Large intestine (tissue), 3 donors: ENCODE data around the gene HSPA9. TPM values are rescaled to one million over a fixed set of nuclear protein-coding genes. Genes with fewer than 3 reads are reported as not detected.

Source experiments
- DNase-seq, 2 donors: peaks; one replicate each; pipeline versions ENCODE4 v3.0.0 to v3.0.0-alpha.2; 2013
- H3K27ac ChIP-seq: one replicate; pipeline ENCODE4 v1.5.1; 2013; ENCODE audit warnings: low read length
- H3K27me3 ChIP-seq: 2 replicates; pipeline ENCODE4 v1.6.1; 2013; ENCODE audit warnings: low read length; ENCODE audit not compliant: control insufficient read depth, insufficient read depth
- H3K36me3 ChIP-seq: 2 replicates; pipeline ENCODE4 v1.6.1; 2013; ENCODE audit warnings: low read length; ENCODE audit not compliant: control insufficient read depth, insufficient read depth
- H3K4me1 ChIP-seq: one replicate; pipeline ENCODE4 v1.6.1; 2013; ENCODE audit warnings: low read length; ENCODE audit not compliant: control insufficient read depth, insufficient read depth
- H3K4me3 ChIP-seq: one replicate; pipeline ENCODE4 v1.5.1; 2013; ENCODE audit warnings: low read length
- H3K9me3 ChIP-seq: one replicate; pipeline ENCODE4 v1.6.1; 2013; ENCODE audit warnings: mild to moderate bottlenecking, low read depth, low read length, moderate library complexity; ENCODE audit not compliant: control insufficient read depth
- WGBS: methylation state at CpG from one replicate; pipeline ENCODE4 v1.1.5; 2013; ENCODE audit warnings: low lambda C conversion rate; ENCODE audit not compliant: insufficient coverage; 5-methylcytosine and 5-hydroxymethylcytosine counted together
- polyA plus RNA-seq: library from polyadenylated mRNA; unstranded; fragments of 120-200 nt; gene quantifications from one replicate; pipeline ENCODE4 v1.2.1, GENCODE V29; 2013

The HSPA9 gene
- polyA plus RNA-seq, 1 donor = 190 TPM

DNA sequence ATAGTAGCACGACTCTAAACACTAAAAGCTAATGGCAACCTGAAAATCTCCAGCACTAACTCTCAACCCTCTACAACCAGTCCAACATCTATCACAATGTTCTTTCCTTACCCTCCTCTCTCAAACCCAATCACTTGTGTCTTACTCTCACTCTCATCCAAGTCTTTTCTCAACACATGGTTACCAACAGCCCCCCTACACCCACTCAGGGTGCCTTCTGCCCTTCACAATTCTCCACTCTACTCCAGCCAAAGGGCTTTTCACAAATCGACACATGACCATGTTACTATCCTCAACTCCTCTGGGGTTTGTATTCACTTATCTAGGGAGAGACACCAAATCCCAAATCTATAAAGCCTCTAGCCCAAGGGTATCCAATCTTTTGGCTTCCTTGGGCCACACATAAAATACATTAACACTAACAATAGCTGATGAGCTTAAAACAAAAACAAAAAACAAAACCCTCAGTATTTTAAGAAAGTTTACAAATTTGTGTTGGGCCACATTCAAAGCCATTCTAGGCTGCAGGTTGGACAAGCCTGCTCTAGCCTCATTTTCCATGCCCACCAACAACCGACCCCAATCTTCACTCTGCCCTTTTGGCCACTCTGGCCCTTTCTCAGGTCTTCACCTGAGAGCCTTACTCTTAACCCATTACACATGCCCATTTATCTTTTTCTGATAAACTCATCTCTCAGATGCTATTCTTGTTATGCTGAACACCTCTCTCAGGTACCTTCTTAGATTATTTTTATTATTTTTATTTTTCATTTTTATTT, 11.7 kb downstream of the HSPA9 start:
- Histone ChIP-seq H3K27me3 (no peaks in the 10 kb centered on the region), H3K36me3 (peaks cover 77% of the 10 kb centered on the region), H3K9me3 (no peaks in the 10 kb centered on the region), H3K4me1 (peaks cover 15% of the 10 kb centered on the region), H3K27ac (no peak overlapping the region), H3K4me3 (no peak overlapping the region)
- no peak for DNase-seq
- 100% methylated on average over 1 of the region's 3 CpGs for WGBS

DNA sequence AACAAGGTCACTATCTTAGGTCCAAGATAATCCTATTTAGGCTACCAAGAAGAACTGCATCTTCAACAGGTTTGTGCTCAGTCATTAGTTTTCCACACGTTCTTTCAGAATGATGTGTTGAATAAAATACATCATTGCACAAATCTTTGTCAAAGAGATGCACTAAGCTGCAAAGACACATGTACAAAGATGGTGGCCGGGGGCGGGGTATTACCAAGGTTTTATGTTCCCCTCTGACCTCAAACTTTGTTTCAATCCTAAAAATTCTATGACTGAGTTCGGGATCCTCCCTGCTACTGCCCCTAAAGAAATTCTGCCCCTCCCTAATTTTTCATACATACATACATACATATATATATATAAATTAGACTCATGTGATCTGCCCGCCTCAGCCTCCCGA, 14.2 kb downstream of the HSPA9 start:
- Histone ChIP-seq H3K27me3 (no peaks in the 10 kb centered on the region), H3K27ac (no peak overlapping the region), H3K4me3 (no peak overlapping the region), H3K36me3 (peaks cover 80% of the 10 kb centered on the region), H3K4me1 (peaks cover 4% of the 10 kb centered on the region), H3K9me3 (no peaks in the 10 kb centered on the region)
- WGBS = 100% methylated on average over 3 of the region's 6 CpGs
- DNase-seq = no peak

DNA sequence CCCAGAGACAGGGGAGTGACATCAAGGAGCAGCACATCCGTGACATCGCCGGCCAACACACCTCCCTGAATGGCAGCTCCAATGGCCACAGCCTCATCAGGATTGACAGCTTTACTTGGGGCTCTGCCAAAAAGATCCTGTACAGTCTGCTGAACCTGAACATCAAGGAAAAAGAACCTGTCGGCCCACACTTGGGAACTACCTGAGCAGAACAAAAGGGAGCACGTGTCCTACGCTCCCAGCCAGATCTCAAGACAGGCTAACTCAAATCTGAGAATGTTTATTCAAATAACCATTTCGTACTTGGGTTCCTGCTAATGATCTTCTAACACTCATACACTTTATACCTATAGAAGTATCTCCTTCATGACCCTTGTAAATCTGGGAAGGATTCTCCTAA, 15.3 kb downstream of the HSPA9 start:
- no CpG with 5 or more reads among the region's 7 CpGs for WGBS
- Histone ChIP-seq H3K36me3 (peaks cover 80% of the 10 kb centered on the region), H3K27ac (no peak overlapping the region), H3K4me3 (no peak overlapping the region), H3K27me3 (no peaks in the 10 kb centered on the region), H3K9me3 (no peaks in the 10 kb centered on the region), H3K4me1 (no peaks in the 10 kb centered on the region)
- no peak for DNase-seq

DNA sequence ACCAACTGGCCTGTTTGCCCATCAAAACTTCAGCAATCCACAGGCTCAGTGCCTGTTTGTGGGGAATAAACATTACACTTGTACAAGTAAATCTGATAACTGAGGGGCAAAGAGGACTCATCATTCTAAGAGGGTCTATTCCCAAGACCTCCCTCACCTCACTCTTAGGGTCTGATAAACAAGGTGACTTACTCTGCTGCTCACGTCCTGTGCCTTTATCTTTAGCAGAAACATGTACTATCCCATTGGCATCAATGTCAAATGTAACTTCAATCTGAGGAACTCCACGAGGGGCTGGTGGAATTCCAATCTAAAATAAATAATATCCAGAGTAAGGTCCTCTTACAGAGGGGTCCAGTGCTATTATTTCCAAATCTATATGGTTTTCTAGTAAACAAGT, 17.5 kb downstream of the HSPA9 start:
- no peaks in the 10 kb centered on the region for H3K9me3 ChIP-seq
- H3K27ac ChIP-seq = no peak overlapping the region
- no peak overlapping the region for H3K4me3 ChIP-seq
- H3K27me3 ChIP-seq = no peaks in the 10 kb centered on the region
- H3K36me3 ChIP-seq = peaks cover 69% of the 10 kb centered on the region
- no peaks in the 10 kb centered on the region for H3K4me1 ChIP-seq
- no CpG with 5 or more reads among the region's 2 CpGs for whole genome bisulfite sequencing
- DNase-seq = no peak

DNA sequence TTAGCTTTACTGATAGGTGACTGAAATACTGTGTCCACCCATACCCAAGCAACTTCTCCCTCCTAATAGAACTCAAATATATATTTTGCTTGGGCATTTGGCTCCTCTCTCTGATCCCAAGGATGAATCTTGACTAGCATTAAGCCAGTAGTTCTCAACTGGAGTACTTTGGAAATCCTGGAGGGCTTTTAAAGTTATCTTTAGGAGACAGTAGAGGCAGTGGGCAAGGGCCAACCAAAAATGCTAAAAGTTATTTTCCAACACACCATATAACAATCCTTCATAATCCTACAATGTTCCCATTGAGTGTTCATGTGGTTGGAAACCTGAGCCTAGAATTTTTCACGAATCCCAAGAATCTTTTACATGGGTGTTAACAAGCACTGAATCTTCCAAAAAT, 21.1 kb downstream of the HSPA9 start:
- peaks cover 44% of the 10 kb centered on the region for H3K36me3 ChIP-seq
- WGBS = no CpG with 5 or more reads among the region's 1 CpG
- no peak overlapping the region for H3K4me3 ChIP-seq
- peaks cover 4% of the 10 kb centered on the region for H3K4me1 ChIP-seq
- no peak overlapping the region for H3K27ac ChIP-seq
- no peak for DNase-seq
- no peaks in the 10 kb centered on the region for H3K27me3 ChIP-seq
- no peaks in the 10 kb centered on the region for H3K9me3 ChIP-seq

DNA sequence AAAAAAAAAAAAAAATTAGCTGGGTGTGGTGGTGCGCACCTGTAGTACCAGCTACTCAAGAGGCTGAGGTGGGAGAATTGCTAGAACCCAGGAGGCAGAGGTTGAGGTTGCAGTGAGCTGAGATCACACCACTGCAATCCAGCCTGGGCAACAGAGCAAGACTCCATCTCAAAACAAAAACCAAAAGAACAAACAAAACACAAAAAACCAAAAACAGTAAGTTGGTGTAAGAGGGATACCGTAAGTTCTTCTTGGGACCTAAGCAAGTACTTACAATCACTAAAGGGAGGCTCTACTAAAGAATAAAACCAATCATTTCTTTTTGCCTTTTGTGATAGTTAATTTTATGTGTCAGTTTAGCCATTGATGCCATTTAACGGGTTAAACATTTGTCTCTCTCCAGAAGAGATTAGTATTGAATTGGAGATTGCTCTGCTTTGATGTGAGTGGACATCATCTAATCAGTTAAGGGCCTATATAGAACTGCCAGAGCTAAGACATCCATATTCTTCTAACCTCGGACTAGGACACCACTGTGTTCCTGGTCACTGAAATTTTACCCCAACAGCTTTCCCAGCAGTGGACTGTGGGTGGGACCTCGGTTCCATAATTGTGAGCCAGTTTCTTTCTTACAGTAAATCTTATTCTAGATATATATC, 21.6 kb downstream of the HSPA9 start:
- H3K4me3 ChIP-seq = no peak overlapping the region
- no peaks in the 10 kb centered on the region for H3K9me3 ChIP-seq
- no peak overlapping the region for H3K27ac ChIP-seq
- no CpG with 5 or more reads among the region's 5 CpGs for WGBS
- no peaks in the 10 kb centered on the region for H3K27me3 ChIP-seq
- H3K36me3 ChIP-seq = peaks cover 39% of the 10 kb centered on the region
- peaks cover 4% of the 10 kb centered on the region for H3K4me1 ChIP-seq
- no peak for DNase-seq

DNA sequence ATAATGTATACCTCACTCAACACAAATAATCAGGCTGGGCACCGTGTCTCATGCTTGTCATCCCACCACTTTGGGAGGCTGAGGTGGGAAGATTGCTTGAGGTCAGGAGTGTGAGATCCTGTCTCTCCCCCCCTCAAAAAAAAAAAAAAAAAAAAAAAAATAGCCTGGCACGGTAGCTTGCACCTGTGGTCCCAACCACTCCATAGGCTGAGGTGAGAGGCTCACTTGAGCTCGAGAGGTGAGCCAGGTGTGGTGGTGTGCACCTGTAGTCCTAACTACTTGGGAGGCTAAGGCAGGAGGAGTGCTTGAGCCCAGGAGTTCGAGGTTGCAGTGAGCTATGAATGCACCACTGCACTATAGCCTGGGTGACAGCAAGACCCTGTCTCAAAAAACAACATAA, 22.5 kb downstream of the HSPA9 start:
- 80% methylated on average over 1 of the region's 4 CpGs for WGBS
- Histone ChIP-seq H3K4me1 (peaks cover 4% of the 10 kb centered on the region), H3K4me3 (no peak overlapping the region), H3K27me3 (no peaks in the 10 kb centered on the region), H3K36me3 (peaks cover 30% of the 10 kb centered on the region), H3K27ac (no peak overlapping the region), H3K9me3 (no peaks in the 10 kb centered on the region)
- DNase-seq = no peak

DNA sequence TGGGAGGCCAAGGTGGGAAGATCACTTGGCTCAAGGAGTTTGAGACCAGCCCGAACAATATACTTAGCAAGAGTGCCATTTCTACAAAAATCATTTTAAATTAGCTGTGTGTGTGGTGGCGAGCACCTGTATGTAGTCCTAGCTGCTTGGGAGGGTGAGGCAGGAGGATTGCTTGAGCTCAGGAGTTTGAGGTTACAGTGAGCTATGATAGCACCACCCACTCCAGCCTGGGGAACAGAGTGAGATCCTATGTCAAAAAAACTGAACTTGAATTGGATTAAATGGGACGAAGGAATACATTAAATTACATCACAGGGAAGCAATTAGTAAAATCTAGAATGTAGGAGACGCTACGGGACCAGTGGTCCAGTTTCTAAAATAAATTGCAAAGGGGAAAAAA, 25.8 kb downstream of the HSPA9 start:
- Histone ChIP-seq H3K4me1 (peaks cover 13% of the 10 kb centered on the region), H3K9me3 (no peaks in the 10 kb centered on the region), H3K4me3 (no peak overlapping the region), H3K27me3 (no peaks in the 10 kb centered on the region), H3K27ac (no peak overlapping the region), H3K36me3 (peaks cover 4% of the 10 kb centered on the region)
- DNase-seq = no peak
- 93% methylated on average over 3 of the region's 5 CpGs for WGBS

DNA sequence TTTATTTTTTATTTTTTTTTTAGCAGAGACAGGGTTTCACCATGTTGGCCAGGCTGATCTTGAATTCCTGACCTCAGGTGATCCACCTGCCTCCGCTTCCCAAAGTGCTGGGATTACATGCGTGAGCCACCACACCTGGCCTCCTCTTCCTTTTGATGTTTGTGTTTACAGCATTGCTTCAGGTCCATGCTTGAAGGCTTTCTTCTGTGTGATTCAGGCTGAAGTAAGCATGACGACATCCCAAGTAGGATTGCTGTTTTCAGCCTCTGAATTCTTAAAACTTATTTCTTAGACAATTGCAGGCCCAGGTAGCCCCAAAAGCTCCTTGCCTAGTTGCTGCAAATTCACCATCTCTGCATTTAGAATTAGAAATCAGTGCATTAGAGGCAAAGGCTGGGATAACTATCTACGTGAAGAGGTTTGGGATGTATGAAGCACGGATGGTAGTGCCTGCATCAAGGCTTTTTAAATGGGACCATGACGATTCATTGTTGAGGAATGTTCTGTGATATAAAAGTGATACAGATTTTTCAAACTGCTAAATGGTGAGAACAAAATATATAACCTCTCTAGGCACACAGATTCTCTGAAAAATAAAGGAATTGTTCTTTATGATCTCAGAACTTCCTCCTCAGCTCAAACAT, 29.2 kb downstream of the HSPA9 start:
- 100% methylated on average over 3 of the region's 6 CpGs for WGBS
- Histone ChIP-seq H3K4me1 (peaks cover 21% of the 10 kb centered on the region), H3K4me3 (no peak overlapping the region), H3K9me3 (peaks cover 4% of the 10 kb centered on the region), H3K27me3 (no peaks in the 10 kb centered on the region), H3K27ac (no peak overlapping the region), H3K36me3 (no peaks in the 10 kb centered on the region)
- no peak for DNase-seq

DNA sequence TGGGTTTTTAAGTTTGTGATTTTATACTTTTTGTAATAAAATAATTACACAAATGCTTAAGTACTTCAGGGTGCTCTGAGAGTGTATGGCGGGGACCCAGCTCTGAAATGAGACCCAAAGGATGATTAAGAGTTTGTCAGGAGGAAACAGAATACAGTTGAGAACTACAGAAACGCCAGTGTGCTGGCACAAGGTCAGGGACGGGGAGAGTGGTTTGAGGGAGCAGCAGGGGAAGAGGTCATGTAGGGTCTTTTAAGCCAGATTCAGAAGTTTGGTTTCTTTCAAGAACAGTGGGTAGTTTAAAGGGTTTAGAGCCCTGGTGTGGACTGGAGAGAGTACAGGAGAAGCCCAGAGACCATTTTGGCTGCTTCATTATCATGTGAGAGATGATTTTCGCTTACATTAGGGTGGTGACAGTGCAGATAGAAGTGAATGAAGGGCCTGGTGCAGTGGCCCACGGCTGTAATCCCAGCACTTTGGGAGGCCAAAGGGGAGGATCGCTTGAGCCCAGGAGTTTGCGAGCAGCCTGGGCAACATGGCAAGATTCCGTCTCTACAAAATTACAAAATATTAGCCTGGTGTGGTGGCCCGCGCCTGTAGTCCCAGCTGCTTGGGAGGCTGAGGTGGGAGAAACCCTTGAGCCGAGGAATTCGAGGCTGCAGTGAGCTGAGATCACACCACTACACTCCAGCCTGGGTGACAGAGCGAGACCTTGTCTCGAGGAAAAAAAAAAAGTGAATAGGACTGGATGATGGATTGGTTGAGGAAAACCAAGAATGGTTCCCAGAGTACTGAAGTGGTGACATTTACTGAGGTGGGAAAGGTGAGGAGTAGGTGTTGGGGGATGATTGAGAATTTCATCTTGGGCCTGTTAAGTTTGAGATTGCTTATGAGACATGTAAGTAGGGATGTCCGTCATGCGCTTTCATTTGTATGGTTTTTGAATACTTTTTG, 30.7 kb downstream of the HSPA9 start:
- 85% methylated on average over 3 of the region's 16 CpGs for WGBS
- Histone ChIP-seq H3K36me3 (no peaks in the 10 kb centered on the region), H3K4me1 (peaks cover 22% of the 10 kb centered on the region), H3K27ac (peak overlapping the region; percentile 95), H3K9me3 (peaks cover 4% of the 10 kb centered on the region), H3K27me3 (no peaks in the 10 kb centered on the region), H3K4me3 (peak overlapping the region; percentile 91)
- peak in 1 of 2 donors; percentile 41 for DNase-seq
